GM12878 (cell line): ENCODE results near the gene TMEM236. TPM values are rescaled to one million over a fixed set of nuclear protein-coding genes. Genes with fewer than 3 reads are reported as not detected.

Experiments used
- ATAC-seq: fragments of 200-7000 bp; cut with Tn5 transposase; 3 replicates; pipeline ENCODE4 v1.9.1; 2020; ENCODE audit warnings: mild to moderate bottlenecking, moderate library complexity
- BruUV-seq: library from RNA; stranded (reverse); fragments of 400-500 nt; replicated peaks from 2 replicates; lab custom pipeline; 2021; lab: Mats Ljungman, UMichigan
- CTCF ChIA-PET: fragments of 300-600 bp; sonication (Branson Sonifier 250); formaldehyde crosslinking; extraction: SDS; loops from one replicate; lab custom pipeline; 2021; ENCODE audit warnings: inconsistent platforms; lab: Yijun Ruan, JAX
- POLR2A ChIA-PET: fragments of 350-600 bp; formaldehyde crosslinking; extraction: SDS; loops from one replicate; lab custom pipeline; 2021; ENCODE audit warnings: inconsistent platforms; lab: Charles Lee
- RAD21 ChIA-PET: fragments of 300-600 bp; sonication (Branson Sonifier 250); formaldehyde crosslinking; loops from one replicate; lab custom pipeline; 2023; ENCODE audit warnings: antibody characterized with exemption; ENCODE audit not compliant: unreplicated experiment; lab: Charles Lee
- SMC1A ChIA-PET: fragments of 300-600 bp; sonication (Branson Sonifier 250); formaldehyde crosslinking; loops from one replicate; lab custom pipeline; 2023; ENCODE audit not compliant: unreplicated experiment, uncharacterized antibody; lab: Charles Lee
- DNase-seq: peaks from one replicate; pipeline ENCODE4 v3.0.0-alpha.2; 2011; ENCODE audit warnings: low read depth, low spot score
- FAIRE-seq: peaks from 3 replicates; lab custom pipeline; 2011; peaks lifted over from hg19 to GRCh38; lab: Jason Lieb, UNC
- H2AFZ ChIP-seq: 2 replicates; pipeline ENCODE4 v1.6.0; 2011; ENCODE audit warnings: low read depth, low read length, control low read depth; ENCODE audit not compliant: control insufficient read depth
- H3K27ac ChIP-seq: 2 replicates; pipeline ENCODE4 v1.5.1; 2011; ENCODE audit warnings: control low read depth; ENCODE audit not compliant: control insufficient read depth, insufficient read depth
- H3K27me3 ChIP-seq, 2 experiments: replicated peaks in 1 of 2; 2 replicates each; pipeline versions ENCODE4 v1.6.0 to v1.6.1; 2011; ENCODE audit warnings: low read length in 1 of 2; ENCODE audit not compliant: control insufficient read depth in 2 of 2, insufficient read depth in 2 of 2
- H3K36me3 ChIP-seq, 2 experiments: 2 replicates each; pipeline ENCODE4 v1.5.1; 2011; ENCODE audit warnings: low read length in 1 of 2; ENCODE audit not compliant: control insufficient read depth in 2 of 2, insufficient read depth in 2 of 2
- H3K4me1 ChIP-seq: 2 replicates; pipeline ENCODE4 v1.6.1; 2011; ENCODE audit warnings: mild to moderate bottlenecking, low read length, moderate library complexity, mixed read lengths; ENCODE audit not compliant: control insufficient read depth, insufficient read depth
- H3K4me2 ChIP-seq: 2 replicates; pipeline ENCODE4 v1.6.0; 2011; ENCODE audit warnings: control low read depth; ENCODE audit not compliant: control insufficient read depth, insufficient read depth
- H3K4me3 ChIP-seq: fragments of 200-600 bp; sonication (generic); 2 replicates; pipeline ENCODE4 v1.5.1; 2016
- H3K79me2 ChIP-seq: 2 replicates; pipeline ENCODE4 v1.6.0; 2011; ENCODE audit warnings: low read length; ENCODE audit not compliant: control insufficient read depth, insufficient read depth
- H3K9ac ChIP-seq: 2 replicates; pipeline ENCODE4 v1.8.0; 2011; ENCODE audit warnings: low read length, control low read depth, mixed read lengths; ENCODE audit not compliant: control insufficient read depth, insufficient read depth
- H3K9me3 ChIP-seq: replicated peaks from 3 replicates; pipeline ENCODE4 v1.5.1; 2011; ENCODE audit warnings: mild to moderate bottlenecking, low read length; ENCODE audit not compliant: control insufficient read depth, insufficient read depth
- H4K20me1 ChIP-seq: 2 replicates; pipeline ENCODE4 v1.6.0; 2011; ENCODE audit not compliant: control insufficient read depth, insufficient read depth
- BMI1 ChIP-seq: fragments of 450-650 bp; IDR thresholded peaks from 2 replicates; pipeline ENCODE4 v1.6.1; 2016; ENCODE audit warnings: mild to moderate bottlenecking, moderate library complexity, borderline replicate concordance
- E4F1 ChIP-seq: fragments of 450-650 bp; IDR thresholded peaks from 2 replicates; pipeline ENCODE4 v1.6.1; 2018; ENCODE audit warnings: borderline replicate concordance, mild to moderate bottlenecking; ENCODE audit not compliant: partially characterized antibody
- EGR1 ChIP-seq, 2 experiments: IDR thresholded peaks; 1 replicate in 1 of 2; 2 replicates in 1 of 2; pipeline ENCODE4 v1.6.1; 2011 to 2012; ENCODE audit warnings: low read depth in 2 of 2, low read length in 2 of 2, borderline replicate concordance in 1 of 2, mild to moderate bottlenecking in 1 of 2, moderate library complexity in 1 of 2
- FOS ChIP-seq: IDR thresholded peaks from 3 replicates; pipeline ENCODE4 v1.6.1; 2011; ENCODE audit warnings: borderline replicate concordance; ENCODE audit not compliant: insufficient read length; ENCODE audit errors: extremely low read depth
- MEF2B ChIP-seq: fragments of 450-650 bp; IDR thresholded peaks from 2 replicates; pipeline ENCODE4 v1.6.1; 2018; ENCODE audit warnings: mild to moderate bottlenecking, moderate library complexity; ENCODE audit not compliant: partially characterized antibody, poor library complexity, severe bottlenecking
- WRNIP1 ChIP-seq: IDR thresholded peaks from 2 replicates; pipeline ENCODE4 v1.6.1; 2011; ENCODE audit warnings: low read depth, low read length, improper control_type of control experiment, borderline replicate concordance
- WGBS: methylation state at CpG from one replicate; pipeline ENCODE4 v1.1.6; 2016; ENCODE audit warnings: low lambda C conversion rate; ENCODE audit not compliant: insufficient replicate concordance, insufficient coverage; ENCODE audit errors: missing lambda C conversion rate; 5-methylcytosine and 5-hydroxymethylcytosine counted together
- in situ Hi-C: fragments of 300-500 bp; cut with MboI; formaldehyde crosslinking; loops from 9 replicates; pipeline ENCODE4 v1.14.3; 2018; ENCODE audit warnings: mixed read lengths
- intact Hi-C: fragments of 100-400 bp; cut with micrococcal nuclease; formaldehyde crosslinking; loops from one replicate; pipeline ENCODE4 v1.14.2; 2022; ENCODE audit not compliant: unreplicated experiment
- polyA plus RNA-seq, 11 experiments: library from polyadenylated mRNA; depleted of rRNA in 4 of 11; unstranded in 6 of 11; stranded (reverse) in 5 of 11; fragments of >200 nt; fragmentation: Nextera tagmentation in 4 of 11; fragmentation: Illumina TruSeq in 1 of 11; extraction: Ambion mirVana in 4 of 11; extraction: Trizol in 1 of 11; gene quantifications; 1 replicate in 1 of 11; 2 replicates in 10 of 11; pipeline versions ENCODE4 v1.2.1 to v1.2.3, GENCODE V29; 2011 to 2016; ENCODE audit warnings: inconsistent platforms in 2 of 11, missing spikeins in 2 of 11, low read depth in 1 of 11
- total RNA-seq, 4 experiments: library from RNA; depleted of rRNA in 3 of 4; stranded (reverse); fragments of >200 nt in 3 of 4; fragmentation: Illumina TruSeq in 1 of 4; extraction: Trizol in 1 of 4; gene quantifications; 2 replicates each; pipeline versions ENCODE4 v1.2.1 to v1.2.3, GENCODE V29; 2013 to 2021
- TF ChIP-seq, protein P1 (sequence below): fragments of 450-650 bp; IDR thresholded peaks from 2 replicates; pipeline ENCODE4 v1.6.1; 2017; ENCODE audit warnings: borderline replicate concordance
- TF ChIP-seq, protein P2 (sequence below): fragments of 450-650 bp; formaldehyde crosslinking; IDR thresholded peaks from 2 replicates; pipeline ENCODE4 v1.4.0; 2020; ENCODE audit warnings: mild to moderate bottlenecking, moderate library complexity

The TMEM236 gene
- total and polyA plus RNA-seq, 10 of the 15 experiments (the other 5 are each of a cell fraction or from before 2014, with no cell fraction given): 0.03 TPM; not detected in 9

DNA sequence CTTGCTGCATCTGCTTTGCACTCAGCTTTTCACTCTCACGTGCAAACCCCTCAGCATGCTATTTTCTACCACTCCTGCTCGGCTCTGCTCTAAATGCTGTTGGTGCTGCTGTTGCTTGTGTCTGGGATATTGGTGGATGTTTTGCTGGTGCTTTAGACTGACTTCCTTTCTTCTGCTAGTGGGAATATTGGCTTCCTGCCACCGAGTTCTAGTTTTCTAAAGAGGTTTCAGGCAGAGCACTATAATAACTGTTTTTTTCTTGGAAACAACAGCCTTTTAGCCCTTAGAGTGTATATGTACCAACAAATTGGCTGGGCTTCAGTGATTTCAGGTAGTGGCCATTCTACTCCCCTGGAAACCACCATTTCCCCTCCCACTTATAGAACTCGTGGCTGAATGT lies 27.8 kb downstream of the TMEM236 start:
- no peak overlapping the region for H3K4me3 ChIP-seq
- DNase-seq (no peak), ATAC-seq (no peak), FAIRE-seq (no peak)
- H3K79me2 ChIP-seq: no peaks in the 10 kb centered on the region
- H3K4me1 ChIP-seq: no peaks in the 10 kb centered on the region
- H2AFZ ChIP-seq: no peak overlapping the region
- intact Hi-C loops: no loop called here
- H3K9ac ChIP-seq: no peak overlapping the region
- H4K20me1 ChIP-seq: no peaks in the 10 kb centered on the region
- POLR2A ChIA-PET: no interaction called here
- H3K4me2 ChIP-seq: no peak overlapping the region
- H3K36me3 ChIP-seq: no peaks in the 10 kb centered on the region
- no peak overlapping the region for H3K27ac ChIP-seq
- 0% methylated on average over 4 of the region's 4 CpGs for WGBS
- SMC1A ChIA-PET: interaction anchor here (1.6 kb wide), 1 partner anchor 21 kb away, joined by 3 read pairs; no protein-coding TSS in a partner anchor
- H3K27me3 ChIP-seq: no peaks in the 10 kb centered on the region
- no peak for TF ChIP-seq E4F1
- no peak for TF ChIP-seq WRNIP1
- TF ChIP-seq BMI1: no peak
- TF ChIP-seq, protein P1, sequence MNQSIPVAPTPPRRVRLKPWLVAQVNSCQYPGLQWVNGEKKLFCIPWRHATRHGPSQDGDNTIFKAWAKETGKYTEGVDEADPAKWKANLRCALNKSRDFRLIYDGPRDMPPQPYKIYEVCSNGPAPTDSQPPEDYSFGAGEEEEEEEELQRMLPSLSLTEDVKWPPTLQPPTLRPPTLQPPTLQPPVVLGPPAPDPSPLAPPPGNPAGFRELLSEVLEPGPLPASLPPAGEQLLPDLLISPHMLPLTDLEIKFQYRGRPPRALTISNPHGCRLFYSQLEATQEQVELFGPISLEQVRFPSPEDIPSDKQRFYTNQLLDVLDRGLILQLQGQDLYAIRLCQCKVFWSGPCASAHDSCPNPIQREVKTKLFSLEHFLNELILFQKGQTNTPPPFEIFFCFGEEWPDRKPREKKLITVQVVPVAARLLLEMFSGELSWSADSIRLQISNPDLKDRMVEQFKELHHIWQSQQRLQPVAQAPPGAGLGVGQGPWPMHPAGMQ: no peak
- TF ChIP-seq FOS: no peak
- TF ChIP-seq EGR1 (IDR thresholded peaks at IDR 0.05; ENCODE audit: borderline replicate concordance in 1 of 2, low read depth in 2 of 2, low read length in 2 of 2): no peak
- TF ChIP-seq, protein P2, sequence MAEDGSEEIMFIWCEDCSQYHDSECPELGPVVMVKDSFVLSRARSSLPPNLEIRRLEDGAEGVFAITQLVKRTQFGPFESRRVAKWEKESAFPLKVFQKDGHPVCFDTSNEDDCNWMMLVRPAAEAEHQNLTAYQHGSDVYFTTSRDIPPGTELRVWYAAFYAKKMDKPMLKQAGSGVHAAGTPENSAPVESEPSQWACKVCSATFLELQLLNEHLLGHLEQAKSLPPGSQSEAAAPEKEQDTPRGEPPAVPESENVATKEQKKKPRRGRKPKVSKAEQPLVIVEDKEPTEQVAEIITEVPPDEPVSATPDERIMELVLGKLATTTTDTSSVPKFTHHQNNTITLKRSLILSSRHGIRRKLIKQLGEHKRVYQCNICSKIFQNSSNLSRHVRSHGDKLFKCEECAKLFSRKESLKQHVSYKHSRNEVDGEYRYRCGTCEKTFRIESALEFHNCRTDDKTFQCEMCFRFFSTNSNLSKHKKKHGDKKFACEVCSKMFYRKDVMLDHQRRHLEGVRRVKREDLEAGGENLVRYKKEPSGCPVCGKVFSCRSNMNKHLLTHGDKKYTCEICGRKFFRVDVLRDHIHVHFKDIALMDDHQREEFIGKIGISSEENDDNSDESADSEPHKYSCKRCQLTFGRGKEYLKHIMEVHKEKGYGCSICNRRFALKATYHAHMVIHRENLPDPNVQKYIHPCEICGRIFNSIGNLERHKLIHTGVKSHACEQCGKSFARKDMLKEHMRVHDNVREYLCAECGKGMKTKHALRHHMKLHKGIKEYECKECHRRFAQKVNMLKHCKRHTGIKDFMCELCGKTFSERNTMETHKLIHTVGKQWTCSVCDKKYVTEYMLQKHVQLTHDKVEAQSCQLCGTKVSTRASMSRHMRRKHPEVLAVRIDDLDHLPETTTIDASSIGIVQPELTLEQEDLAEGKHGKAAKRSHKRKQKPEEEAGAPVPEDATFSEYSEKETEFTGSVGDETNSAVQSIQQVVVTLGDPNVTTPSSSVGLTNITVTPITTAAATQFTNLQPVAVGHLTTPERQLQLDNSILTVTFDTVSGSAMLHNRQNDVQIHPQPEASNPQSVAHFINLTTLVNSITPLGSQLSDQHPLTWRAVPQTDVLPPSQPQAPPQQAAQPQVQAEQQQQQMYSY (CRISPR knock-in tag): no peak
- no peak for TF ChIP-seq MEF2B
- in situ Hi-C loops: no loop called here
- RAD21 ChIA-PET: no interaction called here
- CTCF ChIA-PET: no interaction called here
- no TSS peak for BruUV-seq
- H3K9me3 ChIP-seq: no peaks in the 10 kb centered on the region
